Urothelium cell line (cell line): Measurements from ENCODE around the gene ITGB2.

Experiments used
- DNase-seq: peaks from one replicate; pipeline ENCODE4 v3.0.0; 2011; ENCODE audit warnings: low spot score, mixed read lengths
- FAIRE-seq: peaks from 2 replicates; lab custom pipeline; 2011; peaks lifted over from hg19 to GRCh38; lab: Jason Lieb, UNC

The ITGB2 gene

DNA sequence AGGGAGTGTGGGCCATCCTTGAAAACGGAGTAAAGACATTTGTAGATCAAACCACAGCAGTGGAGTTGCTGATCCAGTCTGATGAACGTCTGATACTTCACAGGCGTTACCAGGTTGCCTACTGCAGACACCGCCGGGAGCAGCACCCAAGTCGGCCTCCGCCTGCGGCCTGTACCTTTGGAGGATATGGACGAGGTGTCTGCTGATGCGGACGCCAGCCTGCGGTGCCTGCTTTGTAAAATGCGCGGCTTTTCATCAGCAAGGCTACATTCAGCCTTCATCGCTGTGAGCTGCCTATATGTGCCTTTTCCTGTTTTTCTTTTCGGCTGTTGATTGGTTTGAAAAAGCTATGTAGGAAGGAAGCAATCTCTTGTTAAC lies 35.1 kb upstream of the ITGB2 start:
- no peak for FAIRE-seq
- no peak for DNase-seq

DNA sequence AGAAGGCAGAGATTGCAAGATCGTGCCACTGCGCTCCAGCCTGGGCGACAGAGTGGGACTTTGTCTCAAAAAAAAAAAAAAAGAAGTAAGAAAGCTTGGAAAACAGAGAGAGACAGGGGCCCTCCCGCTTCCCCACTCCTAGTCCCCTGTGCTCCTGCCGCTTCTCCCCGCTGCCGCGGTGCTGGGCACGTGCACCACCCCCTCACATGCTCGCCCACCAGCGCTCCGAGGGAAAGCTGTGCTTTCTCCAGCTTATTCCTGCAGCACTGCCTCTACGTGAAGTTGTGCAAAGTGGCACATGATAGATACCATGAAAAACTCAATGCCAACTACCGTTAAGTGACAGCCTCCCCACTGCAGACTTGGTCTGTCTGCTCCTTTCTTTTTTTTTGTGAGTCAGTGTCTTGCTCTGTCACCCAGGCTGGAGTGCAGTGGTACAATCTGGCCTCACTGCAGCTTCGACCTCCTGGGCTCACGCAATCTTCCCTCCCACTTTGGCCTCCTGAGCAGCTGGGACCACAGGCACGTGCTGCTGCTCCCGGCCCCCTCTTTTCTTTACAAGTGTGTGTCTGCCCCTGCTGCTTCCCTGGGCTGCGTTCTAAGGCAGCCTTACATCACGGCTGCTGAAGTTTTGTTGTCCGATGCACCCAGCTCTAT lies 34.6 kb upstream of the ITGB2 start:
- no peak for DNase-seq
- FAIRE-seq = no peak

- no peak for DNase-seq
- FAIRE-seq = no peak
These were observed 33.6 kb upstream of the ITGB2 start for GRCh38 chr21:44954281-44954771.

DNA sequence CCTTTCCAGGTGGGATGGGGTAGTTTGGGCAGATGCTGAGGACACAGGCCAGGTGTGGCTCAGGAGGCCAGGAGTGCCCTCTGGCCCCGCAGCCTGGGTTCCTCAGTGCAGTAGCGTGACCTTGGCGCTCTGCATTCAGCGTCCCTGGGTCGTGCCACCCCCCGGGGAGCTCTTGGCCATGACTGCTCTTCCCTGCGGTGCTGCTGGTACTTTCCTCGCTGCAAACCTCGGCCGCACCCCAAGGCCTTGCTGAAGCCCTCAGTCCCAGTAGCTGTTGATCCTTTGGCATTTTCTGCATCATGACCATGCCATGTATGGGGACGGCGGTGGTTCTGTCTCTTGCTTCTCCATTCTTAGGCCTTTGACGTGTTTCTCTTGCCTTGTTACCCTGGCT lies 32.9 kb upstream of the ITGB2 start:
- FAIRE-seq (no peak), DNase-seq (no peak)

DNA sequence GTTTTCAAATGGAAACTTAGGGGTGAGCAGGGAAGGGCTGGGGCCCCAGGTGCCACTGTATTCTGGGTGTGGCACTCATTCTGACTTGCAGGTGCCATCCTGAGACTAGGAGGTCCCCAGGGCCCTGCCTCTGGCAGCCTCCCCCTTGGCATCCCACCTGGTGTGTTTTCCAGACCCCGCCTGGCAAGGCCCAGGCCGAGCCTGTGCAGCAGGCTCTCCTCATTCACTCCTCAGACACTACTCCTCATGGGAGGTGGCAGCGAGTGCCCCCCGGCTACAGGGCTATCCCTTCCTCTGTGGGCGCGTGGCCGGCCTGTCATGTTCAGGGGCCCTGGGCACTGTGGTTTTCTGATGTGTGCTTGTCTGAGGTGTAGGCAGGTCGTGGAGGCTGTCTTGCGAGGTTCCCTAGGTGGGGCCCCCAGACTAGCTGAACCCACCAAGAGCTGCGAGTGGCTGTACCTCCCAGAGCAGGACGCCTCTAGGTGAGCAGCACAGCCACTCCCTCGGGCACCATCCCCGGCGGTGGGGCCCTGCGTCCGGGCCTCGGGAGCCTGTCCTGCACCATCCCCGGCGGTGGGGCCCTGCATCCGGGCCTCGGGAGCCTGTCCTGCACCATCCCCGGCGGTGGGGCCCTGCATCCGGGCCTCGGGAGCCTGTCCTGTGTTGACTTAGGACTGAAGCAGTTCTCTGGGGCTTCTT lies 32.4 kb upstream of the ITGB2 start:
- no peak for DNase-seq
- no peak for FAIRE-seq

DNA sequence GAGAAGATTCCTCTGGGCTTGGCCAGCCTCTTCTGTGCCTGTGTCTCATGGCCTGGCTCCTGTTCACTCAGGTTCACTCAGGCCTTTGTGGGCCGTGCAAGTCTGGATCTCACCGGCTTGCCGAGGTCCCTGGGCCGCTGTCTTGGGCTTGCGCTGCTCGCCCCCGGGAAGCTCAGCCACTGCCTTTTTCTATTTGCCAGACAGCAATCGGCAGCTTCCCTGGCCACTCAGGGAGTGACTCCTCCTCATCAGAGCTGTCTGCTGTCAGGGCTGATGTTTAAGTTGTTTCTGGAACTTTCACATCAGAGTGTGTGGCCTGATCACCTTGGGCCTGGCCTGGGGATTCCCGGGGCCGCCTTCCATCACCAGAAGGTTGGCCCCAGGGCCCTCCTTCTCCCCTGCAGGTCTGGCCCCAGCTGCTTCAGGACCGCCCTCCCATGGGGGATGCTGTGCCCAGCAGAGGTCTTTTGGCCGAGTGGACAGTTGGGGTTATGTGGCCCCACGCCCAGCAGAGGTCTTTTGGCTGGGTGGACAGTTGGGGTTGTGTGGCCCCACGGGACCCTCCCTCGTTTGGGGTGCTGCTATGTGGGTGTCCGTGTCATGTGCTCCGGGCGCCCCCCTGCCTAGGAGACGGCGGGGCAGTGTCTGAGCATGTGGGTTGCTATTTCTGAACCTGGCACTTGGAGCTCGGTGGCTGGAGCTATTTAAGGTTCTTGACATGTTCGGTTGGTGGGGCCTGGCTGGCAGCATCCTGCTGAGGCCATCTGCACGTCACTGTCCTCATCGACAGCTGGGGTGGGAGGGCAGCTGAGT lies 31.6 kb upstream of the ITGB2 start:
- FAIRE-seq = no peak
- DNase-seq = no peak

DNA sequence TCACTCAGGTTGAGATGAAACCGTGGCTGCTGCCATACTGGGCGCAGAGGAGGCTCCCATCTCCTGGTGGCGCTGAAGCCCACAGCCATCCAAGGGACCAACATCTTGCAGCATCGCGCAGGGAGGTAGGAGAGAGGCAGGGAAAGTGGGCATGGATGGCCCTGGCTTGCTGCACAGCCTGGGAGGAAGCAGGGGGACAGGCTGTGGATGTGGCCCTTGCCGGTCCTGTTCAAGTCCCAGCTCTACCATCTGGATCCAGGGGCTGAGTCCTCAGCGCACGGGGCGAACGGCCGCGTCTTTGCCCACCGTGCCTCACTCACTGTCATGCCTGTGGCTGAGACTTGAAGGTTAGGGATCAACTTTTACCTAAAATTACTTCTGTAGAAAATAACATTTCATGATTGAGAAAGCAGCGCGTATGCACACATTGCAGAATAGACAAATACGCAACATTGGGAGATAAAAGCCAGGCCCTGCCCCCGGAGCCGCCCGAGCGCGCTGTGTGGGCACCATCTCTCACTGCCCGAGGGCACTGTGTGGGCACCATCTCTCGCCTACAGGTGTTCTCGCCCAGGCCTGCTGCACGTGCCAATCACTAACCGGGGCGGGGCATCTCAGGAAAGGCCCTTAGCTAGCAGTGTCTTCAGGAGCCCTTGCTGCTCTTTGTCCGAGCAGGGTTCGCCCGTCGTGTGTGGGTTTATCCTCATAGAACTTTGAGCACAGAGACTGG lies 30.7 kb upstream of the ITGB2 start:
- no peak for DNase-seq
- FAIRE-seq = no peak

DNA sequence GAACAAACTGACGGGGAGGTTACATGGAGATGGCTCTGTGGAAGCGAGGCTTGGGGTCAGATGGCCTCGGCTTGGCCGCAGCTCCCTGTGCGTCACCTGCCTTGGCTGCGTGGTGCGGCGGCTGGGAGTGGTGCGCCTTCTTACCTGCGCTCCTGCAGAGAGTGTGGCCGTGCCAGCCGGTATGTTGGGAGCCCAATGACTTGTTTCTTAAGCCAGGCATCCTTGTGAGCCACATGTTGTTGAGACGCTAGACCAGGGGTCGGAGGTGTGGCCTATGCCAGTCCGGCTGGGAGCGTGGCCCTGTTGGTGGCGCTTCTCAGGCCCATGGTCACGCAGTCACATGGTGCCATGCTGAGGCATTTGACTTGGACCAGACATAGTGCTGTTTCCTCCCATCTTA lies 29.7 kb upstream of the ITGB2 start:
- no peak for DNase-seq

DNA sequence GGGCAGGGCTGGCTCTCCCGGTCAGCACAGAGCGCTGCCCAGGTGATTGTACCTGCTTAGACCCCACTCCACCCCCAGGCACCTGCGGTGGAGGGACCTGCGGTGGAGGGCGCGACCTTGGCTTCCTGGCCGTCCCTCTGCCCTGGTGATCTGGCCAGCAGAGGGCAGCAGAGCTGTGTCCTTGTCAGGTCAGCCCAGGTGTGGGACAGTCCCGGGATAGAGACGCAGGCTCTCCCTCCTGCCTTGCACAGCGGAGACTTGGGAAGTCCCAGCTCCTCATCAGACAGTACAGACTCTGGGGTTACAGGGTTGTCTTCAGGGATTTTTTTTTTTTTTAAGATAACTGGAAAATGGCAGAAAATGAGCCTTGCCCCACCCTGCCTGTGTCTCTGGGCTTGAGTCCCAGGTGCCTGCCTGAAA lies 29.1 kb upstream of the ITGB2 start:
- peak; percentile 88 for FAIRE-seq
- peak; percentile 74 for DNase-seq

More for the DNA sequence above, 29.7 kb upstream of the ITGB2 start:
- FAIRE-seq = no peak

DNA sequence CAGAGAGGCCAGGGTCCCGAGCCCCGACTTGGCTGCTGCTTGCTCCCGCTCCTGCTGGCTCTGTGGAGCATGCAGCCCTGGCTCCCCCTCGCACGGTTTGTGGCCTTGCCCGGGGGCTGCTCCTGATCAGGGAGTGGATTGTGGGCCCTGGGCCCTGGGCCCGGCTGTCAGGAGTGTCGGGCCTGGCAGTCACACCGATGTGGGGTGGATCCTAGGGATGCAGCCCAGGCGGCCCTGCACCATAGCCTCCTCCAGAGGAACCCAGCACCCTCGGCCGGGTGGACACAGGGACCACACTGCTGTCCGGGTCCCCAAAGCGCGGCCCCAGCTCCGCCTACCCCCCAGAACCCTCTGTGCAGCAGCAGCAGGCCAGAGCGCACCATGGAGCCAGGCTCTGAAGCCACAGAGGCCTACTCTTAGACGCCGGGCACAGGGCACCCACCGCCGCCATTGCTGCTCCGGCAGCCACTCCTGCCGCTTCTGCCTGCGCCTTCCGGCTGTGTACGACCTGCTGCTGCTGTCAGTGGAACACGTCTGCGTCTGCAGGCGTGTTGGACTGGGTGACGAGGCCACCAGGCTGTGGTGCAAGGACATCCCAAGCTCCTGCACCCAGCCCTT lies 28.6 kb upstream of the ITGB2 start:
- no peak for DNase-seq
- no peak for FAIRE-seq

DNA sequence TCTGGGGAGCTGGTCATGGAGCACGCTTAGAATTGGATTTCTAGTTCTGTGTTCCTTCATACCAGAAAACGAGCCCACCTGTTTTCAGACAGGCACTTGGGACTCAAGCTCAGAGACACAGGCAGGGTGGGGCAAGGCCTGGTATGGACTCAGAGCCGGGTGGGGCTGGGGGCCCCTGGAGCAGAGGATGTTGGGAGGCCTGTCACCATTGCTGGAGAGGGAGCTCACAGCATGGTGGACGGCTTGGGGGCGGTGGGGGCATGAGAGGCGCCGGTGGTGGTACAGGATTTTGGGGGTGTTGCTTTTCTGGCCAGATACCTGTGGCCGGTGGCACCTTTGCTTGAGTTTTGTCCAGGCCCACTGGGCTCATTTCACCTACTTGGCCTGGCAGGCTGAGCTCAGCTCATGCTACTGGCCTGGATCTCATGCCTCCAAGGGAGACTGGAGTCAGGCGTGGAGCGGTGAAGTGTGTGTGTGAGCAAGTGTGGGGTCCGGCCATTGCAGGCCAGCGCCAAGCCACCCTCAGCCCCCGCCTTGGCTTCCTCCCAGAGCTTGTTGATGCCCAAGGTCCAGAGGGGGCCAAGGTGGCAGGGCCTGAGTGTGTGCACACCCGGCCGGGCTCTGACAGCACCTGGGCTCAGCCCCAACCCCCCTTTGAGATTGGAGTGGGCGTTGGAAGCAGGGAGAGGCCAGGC lies 27.9 kb upstream of the ITGB2 start:
- DNase-seq (no peak), FAIRE-seq (no peak)

- no peak for FAIRE-seq
- DNase-seq = no peak
These were observed 27.2 kb upstream of the ITGB2 start for GRCh38 chr21:44947930-44948331.

DNA sequence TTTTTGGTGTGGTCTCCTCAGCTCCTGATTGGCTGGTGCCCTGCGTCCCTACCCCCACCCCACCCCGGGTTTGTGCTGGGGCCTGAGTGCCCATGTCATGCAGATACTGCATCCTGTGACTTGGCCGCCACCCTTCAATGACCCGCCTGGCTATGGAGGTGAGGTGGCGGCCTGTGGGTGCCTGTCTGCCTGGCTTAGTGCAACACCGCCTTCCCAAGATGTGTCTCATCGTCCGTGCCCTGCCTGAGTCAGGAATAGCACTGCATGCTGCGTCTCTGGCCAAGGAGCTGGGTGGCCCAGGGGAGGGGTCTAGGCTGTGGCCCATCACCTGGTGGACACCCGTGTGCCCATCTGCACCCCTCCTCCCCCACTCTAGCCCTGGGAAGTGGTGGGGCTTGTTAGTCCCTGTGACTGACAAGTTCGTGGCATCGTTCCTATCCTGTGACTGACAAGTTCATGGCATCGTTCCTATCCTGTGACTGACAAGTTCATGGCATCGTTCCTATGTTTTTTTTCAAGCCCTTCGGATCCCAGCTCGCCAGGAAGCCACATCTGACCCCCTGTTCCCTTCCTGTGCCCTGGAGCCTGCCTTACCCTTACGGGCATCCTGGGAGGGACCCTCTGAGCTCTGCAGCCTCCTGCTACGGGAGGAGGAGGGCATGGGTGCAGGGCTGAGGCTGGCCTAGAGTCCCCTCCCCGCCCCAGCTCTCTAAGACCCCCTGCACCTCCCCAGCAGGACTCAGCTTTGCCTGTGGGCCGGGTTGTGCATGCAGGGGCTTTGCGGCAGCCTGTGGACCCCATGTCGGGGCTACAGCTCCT lies 26.6 kb upstream of the ITGB2 start:
- DNase-seq (no peak), FAIRE-seq (peak; percentile 93)

DNA sequence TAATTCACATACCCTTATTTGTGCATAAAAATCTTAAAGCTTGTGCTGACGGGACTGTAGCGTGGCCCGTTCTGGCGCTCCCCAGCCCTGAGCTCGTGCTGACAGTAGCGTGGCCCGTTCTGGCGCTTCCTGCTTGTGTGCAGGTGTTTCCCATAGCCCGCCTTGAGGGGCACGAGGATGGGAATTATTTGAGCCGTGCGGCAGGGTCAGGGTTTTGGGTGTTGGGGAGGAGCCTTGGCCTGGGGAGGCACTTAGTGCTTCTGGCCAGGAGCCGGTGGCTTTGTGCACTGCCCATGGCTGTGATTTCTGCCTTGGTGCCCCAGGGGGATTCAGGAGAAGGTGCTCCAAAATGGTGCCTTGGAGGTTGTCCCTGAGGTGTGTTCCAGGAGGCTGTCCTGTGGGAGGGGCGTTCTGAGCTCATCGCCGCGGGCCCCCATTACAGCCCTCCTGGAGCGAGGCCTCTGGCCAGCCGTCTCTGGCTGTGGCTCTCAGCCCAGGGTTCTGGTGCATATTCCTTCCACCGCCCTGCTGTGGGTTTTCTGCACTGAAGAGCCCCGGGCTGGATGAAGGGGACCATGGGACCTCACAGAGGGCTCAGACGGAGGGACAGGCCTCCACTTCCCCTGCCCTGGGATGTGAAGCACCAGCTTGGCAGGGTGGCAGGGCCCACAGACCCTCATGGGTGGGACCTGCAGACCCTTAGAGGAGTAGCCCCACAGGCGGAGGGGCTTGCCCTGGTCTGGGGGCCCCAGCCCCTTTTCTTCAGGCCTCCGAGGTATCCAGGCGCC lies 25.7 kb upstream of the ITGB2 start:
- DNase-seq (no peak), FAIRE-seq (no peak)

GRCh38 chr21:44944596-44944995 lies 23.9 kb upstream of the ITGB2 start:
- FAIRE-seq (no peak), DNase-seq (no peak)

GRCh38 chr21:44943686-44944550 lies 23.2 kb upstream of the ITGB2 start:
- DNase-seq (no peak), FAIRE-seq (no peak)

- FAIRE-seq (no peak), DNase-seq (no peak)
These were observed 22.4 kb upstream of the ITGB2 start for GRCh38 chr21:44943005-44943685.
